ENCODE measurements around the gene USP3.
A peak's percentile ranks its signal among the peaks of the same experiment; 100 is the strongest.
"Not testable (repeated sequence)": the region's sequence is repeated elsewhere in the genome, so short reads cannot be mapped to it uniquely, and the experiment has no call there.

USP3 gene

DNA sequence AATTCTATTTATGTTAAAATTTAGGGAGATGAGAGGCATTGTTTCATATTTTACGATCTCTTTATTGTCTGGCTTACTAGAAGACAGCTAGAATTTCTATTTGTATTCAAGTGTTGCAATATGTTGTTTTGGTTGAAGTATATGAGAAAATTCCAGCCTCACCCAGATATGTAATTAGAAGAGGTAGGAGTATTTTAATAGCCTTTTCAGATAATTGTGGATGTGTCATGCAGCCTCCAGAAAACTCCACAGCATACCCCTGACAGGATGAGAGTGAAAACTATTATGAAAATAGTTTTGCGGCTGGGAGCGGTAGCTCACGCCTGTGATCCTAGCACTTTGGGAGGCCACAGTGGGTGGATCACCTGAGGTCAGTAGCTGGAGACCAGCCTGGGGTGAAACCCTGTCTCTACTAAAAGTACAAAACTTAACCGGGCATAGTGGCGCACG, 21.5 kb upstream of the USP3 start:
- in situ Hi-C loops (cut with HindIII; ENCODE audit: low sequenced_read_pairs): no loop called here
- H3K4me3 ChIP-seq (ENCODE audit: low read depth, low read length): no peak overlapping the region
- DNase-seq (ENCODE audit: low read depth, low spot score): no peak
- TF ChIP-seq, protein P1, sequence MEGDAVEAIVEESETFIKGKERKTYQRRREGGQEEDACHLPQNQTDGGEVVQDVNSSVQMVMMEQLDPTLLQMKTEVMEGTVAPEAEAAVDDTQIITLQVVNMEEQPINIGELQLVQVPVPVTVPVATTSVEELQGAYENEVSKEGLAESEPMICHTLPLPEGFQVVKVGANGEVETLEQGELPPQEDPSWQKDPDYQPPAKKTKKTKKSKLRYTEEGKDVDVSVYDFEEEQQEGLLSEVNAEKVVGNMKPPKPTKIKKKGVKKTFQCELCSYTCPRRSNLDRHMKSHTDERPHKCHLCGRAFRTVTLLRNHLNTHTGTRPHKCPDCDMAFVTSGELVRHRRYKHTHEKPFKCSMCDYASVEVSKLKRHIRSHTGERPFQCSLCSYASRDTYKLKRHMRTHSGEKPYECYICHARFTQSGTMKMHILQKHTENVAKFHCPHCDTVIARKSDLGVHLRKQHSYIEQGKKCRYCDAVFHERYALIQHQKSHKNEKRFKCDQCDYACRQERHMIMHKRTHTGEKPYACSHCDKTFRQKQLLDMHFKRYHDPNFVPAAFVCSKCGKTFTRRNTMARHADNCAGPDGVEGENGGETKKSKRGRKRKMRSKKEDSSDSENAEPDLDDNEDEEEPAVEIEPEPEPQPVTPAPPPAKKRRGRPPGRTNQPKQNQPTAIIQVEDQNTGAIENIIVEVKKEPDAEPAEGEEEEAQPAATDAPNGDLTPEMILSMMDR (IDR thresholded peaks at IDR 0.05; ENCODE audit: low read depth, low read length): no peak

DNA sequence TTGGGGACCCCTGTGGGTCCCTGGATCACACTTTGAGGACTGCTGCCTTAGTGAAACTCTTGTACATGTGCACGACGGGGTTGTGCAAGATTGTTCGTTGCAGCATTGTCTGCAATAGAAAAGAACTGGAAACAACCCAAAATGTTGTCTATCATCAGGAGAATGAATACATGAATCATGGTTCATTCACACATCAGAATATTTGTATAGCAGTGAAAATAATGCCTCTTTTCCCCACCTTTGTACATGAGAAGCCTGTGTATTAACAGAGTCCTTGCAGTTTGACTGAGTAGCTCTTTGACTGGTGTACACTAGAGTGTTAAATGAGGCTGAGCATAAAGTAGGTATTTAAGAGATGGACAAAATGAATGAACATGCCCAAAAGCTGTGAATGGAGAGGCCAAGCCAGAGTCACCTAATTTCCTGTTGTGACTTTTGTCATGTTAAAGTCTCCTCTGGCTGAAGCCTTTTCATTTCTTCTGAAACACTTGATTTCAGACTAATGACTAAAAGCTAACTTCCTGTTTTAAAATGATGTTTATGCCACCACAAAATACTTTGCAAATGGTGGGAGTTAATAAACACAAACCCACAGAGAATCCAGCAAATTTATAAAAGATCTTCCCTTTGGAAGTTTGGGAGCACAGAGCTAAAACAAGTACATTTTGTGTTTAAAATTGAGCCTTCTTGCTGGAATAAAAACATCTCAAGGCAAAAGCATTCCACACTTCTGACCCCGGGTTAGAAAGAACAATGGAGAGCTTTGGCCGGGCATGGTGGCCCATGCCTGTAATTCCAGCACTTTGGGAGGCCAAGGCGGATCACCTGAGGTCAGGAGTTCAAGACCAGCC, 20.6 kb upstream of the USP3 start:
- TF ChIP-seq, protein P1 (IDR thresholded peaks at IDR 0.05; ENCODE audit: low read depth, low read length): no peak
- in situ Hi-C loops (cut with HindIII; ENCODE audit: low sequenced_read_pairs): no loop called here
- DNase-seq (ENCODE audit: low read depth, low spot score): no peak
- no peak overlapping the region for H3K4me3 ChIP-seq (ENCODE audit: low read depth, low read length)

DNA sequence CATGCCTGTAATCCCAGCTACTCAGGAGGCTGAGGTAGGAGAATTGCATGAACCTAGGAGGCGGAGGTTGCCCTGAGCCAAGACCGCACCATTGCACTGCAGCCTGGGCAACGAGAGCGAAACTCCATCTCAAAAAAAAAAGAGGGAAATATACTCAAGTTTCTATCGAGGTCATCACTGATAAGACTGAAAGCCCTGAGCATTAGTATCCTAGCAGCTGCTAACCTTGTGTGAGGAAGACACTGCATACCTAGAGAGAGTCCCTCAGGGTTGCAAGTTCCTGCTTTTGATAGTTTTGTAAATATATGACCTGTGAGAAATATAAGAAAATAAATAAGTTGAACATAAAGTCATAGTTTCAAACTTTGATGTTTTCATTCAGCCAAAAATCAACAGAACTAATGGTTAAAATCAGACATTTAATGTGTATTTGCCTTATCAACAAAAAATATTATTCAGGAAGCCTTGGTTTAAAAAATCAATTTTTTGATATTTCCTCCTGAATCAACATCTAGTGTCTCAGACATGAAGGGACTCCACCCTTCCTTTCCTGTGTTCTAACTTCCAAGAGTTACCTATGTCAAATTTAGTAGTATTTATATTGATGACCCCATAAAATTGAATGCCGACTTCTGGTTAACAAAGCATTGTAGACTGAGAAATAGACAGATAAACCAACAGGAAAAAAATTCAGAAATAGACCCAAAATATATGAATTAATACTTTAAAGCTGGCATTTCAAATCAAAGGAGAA, 19.8 kb upstream of the USP3 start:
- in situ Hi-C loops (cut with HindIII; ENCODE audit: low sequenced_read_pairs): no loop called here
- H3K4me3 ChIP-seq (ENCODE audit: low read depth, low read length): no peak overlapping the region
- TF ChIP-seq, protein P1 (IDR thresholded peaks at IDR 0.05; ENCODE audit: low read depth, low read length): no peak
- DNase-seq (ENCODE audit: low read depth, low spot score): no peak

DNA sequence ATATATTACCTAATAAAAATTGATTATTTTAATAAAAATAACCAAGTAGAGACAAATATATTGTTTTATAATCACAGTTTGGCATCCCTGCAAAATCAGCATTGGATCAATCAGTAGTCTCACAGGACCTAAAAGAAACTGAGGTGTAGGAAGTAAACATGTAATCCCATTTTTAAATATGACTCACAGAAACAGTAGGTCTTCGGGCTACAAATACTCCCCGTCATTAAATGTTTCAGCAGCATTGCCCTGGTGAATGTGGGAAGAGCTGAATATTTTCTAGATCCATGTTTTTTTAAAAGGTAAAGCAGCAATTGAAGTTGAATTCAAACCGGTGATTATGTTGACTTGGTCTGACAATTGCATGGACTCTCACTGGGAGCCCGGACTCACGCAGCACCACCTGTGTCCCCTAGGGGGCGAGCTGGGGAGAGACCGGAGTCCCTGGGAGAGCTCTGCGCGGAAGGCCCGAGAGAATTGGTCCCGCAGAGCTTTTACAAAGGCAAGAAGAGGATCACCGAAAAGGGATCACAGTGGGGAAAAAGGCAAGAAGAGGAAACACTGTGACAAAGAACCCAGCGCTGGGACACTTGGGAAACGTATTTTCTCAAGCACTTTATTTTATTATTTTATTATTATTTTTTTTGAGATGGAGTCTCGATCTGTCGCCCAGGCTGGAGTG, 17.2 kb upstream of the USP3 start:
- TF ChIP-seq, protein P1 (IDR thresholded peaks at IDR 0.05; ENCODE audit: low read depth, low read length): peak; percentile 97
- no peak overlapping the region for H3K4me3 ChIP-seq (ENCODE audit: low read depth, low read length)
- DNase-seq (ENCODE audit: low read depth, low spot score): peak; percentile 66
- in situ Hi-C loops (cut with HindIII; ENCODE audit: low sequenced_read_pairs): no loop called here

DNA sequence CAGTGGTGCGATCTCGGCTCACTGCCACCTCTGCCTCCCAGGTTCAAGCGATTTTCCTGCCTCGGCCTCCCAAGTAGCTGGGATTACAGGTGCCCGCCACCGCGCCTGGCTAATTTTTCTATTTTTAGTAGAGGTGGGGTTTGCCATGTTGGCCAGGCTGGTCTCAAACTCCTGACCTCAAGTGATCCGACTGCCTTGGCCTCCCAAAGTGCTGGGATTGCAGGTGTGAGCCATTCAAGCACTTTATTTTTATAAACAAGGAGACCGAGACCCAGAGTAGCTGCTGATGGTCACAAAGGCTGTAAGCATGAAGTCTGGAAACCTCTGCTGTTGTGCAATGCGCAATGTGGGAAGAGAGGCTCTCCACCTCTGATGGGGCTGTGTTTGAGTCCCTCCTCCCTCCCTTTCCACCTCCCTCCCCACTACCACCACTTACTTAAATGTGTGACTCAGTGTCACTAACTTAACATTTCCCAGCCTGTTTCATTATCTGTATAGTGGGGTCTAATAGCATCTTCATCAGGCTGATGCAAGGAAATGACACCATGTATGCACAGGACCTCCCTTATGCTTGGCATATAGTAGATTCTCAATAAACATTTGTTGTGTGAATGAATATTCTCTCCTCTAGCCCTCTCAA, 16.5 kb upstream of the USP3 start:
- not testable (repeated sequence) for H3K4me3 ChIP-seq (ENCODE audit: low read depth, low read length)

DNA sequence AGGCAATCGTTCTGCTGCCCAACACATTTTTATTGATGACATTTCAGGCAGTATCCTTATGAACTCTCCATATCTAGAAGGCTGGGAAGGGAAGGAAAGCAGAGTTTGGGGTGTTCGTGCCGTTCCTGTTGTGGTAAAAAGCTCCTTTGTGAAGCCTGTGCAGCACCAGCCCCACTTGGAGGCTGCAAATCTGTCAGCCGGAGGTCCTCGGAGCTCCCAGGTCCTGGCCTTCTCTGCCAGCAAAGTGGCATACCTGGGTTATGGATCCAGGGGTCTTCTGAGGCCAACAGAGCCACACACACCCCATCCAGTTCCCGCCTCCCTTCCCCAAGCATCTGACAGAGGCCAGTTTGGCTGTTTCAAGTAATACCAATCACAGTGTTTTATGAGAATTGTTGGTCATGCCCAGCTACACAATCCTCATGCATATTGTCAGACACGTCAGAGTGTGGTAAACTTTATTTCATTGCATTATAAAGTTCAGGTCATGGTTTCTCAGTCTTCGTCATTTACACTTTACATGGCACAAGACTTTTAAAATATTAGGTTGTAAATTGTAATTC, 15.9 kb upstream of the USP3 start:
- no peak overlapping the region for H3K4me3 ChIP-seq (ENCODE audit: low read depth, low read length)
- no peak for DNase-seq (ENCODE audit: low read depth, low spot score)
- in situ Hi-C loops (cut with HindIII; ENCODE audit: low sequenced_read_pairs): no loop called here
- TF ChIP-seq, protein P1 (IDR thresholded peaks at IDR 0.05; ENCODE audit: low read depth, low read length): no peak

More for the DNA sequence above, 16.5 kb upstream of the USP3 start:
- in situ Hi-C loops (cut with HindIII; ENCODE audit: low sequenced_read_pairs); DNase-seq (ENCODE audit: low read depth, low spot score): not testable (repeated sequence)

Measured in astrocyte of the spinal cord (primary cell).